WTC11 (cell line): Measurements from ENCODE around the gene UNC79.

Experiments
- ATF3 ChIP-seq: sonication (generic); formaldehyde crosslinking; conservative IDR thresholded peaks from 2 replicates; pipeline ENCODE4 v1.8.1; 2022; ENCODE audit warnings: mild to moderate bottlenecking, missing genetic modification reagents
- CTCF ChIP-seq: fragments of 200-600 bp; IDR thresholded peaks from 2 replicates; pipeline ENCODE4 v1.8.0; 2022; ENCODE audit warnings: antibody characterized with exemption
- HMGXB4 ChIP-seq: sonication (generic); formaldehyde crosslinking; IDR thresholded peaks from 2 replicates; pipeline ENCODE4 v1.8.1; 2023; ENCODE audit warnings: mild to moderate bottlenecking, moderate library complexity, missing genetic modification reagents
- IRF2 ChIP-seq: sonication (generic); formaldehyde crosslinking; IDR thresholded peaks from 2 replicates; pipeline ENCODE4 v1.8.0; 2022; ENCODE audit warnings: low read depth, missing genetic modification reagents, borderline replicate concordance
- MAX ChIP-seq: sonication (generic); formaldehyde crosslinking; IDR thresholded peaks from 2 replicates; pipeline ENCODE4 v1.8.0; 2022; ENCODE audit warnings: mild to moderate bottlenecking, missing genetic modification reagents
- RELA ChIP-seq: sonication (generic); formaldehyde crosslinking; IDR thresholded peaks from 2 replicates; pipeline ENCODE4 v1.8.1; 2022; ENCODE audit warnings: missing genetic modification reagents, mild to moderate bottlenecking, borderline replicate concordance
- SP1 ChIP-seq: sonication (generic); formaldehyde crosslinking; conservative IDR thresholded peaks from 2 replicates; pipeline ENCODE4 v1.8.1; 2022; ENCODE audit warnings: missing genetic modification reagents
- TEAD1 ChIP-seq: sonication (generic); formaldehyde crosslinking; IDR thresholded peaks from 2 replicates; pipeline ENCODE4 v1.8.0; 2022; ENCODE audit warnings: mild to moderate bottlenecking, missing genetic modification reagents
- TEAD4 ChIP-seq: sonication (generic); formaldehyde crosslinking; IDR thresholded peaks from 2 replicates; pipeline ENCODE4 v1.8.0; 2022; ENCODE audit warnings: mild to moderate bottlenecking, missing genetic modification reagents
- USF2 ChIP-seq: sonication (generic); formaldehyde crosslinking; IDR thresholded peaks from 2 replicates; pipeline ENCODE4 v1.8.1; 2023; ENCODE audit warnings: mild to moderate bottlenecking, missing genetic modification reagents, moderate library complexity
- ZNF121 ChIP-seq: sonication (generic); formaldehyde crosslinking; IDR thresholded peaks from 2 replicates; pipeline ENCODE4 v1.8.0; 2023; ENCODE audit warnings: missing genetic modification reagents
- ZNF138 ChIP-seq: sonication (generic); formaldehyde crosslinking; conservative IDR thresholded peaks from 2 replicates; pipeline ENCODE4 v1.8.1; 2022; ENCODE audit warnings: mild to moderate bottlenecking, moderate library complexity, missing genetic modification reagents
- ZNF423 ChIP-seq: fragments of 250-450 bp; sonication (Bioruptor Pico); IDR thresholded peaks from 2 replicates; pipeline ENCODE4 v2.1.2; 2022; ENCODE audit warnings: mild to moderate bottlenecking, moderate library complexity

GRCh38 chr14:93402951-93403350 lies 27.8 kb upstream of the UNC79 start:
- TF ChIP-seq CTCF (no peak), ATF3 (CRISPR knock-in tag) (no peak), TEAD4 (CRISPR knock-in tag) (no peak), ZNF121 (no peak), RELA (CRISPR knock-in tag) (no peak), ZNF138 (CRISPR knock-in tag) (no peak), ZNF423 (CRISPR knock-in tag) (no peak), HMGXB4 (CRISPR knock-in tag) (no peak), USF2 (no peak), IRF2 (CRISPR knock-in tag) (no peak), MAX (no peak), TEAD1 (CRISPR knock-in tag) (no peak), SP1 (CRISPR knock-in tag) (no peak)
